ENCODE data around the gene DNAJC5. TPM values are rescaled to one million over a fixed set of nuclear protein-coding genes. Genes with fewer than 3 reads are reported as not detected.

DNAJC5 gene
- total and polyA plus RNA-seq, 2 of the 8 experiments (the other 6 are each of a cell fraction or from before 2014, with no cell fraction given) = 19.2 to 31.2 TPM

DNA sequence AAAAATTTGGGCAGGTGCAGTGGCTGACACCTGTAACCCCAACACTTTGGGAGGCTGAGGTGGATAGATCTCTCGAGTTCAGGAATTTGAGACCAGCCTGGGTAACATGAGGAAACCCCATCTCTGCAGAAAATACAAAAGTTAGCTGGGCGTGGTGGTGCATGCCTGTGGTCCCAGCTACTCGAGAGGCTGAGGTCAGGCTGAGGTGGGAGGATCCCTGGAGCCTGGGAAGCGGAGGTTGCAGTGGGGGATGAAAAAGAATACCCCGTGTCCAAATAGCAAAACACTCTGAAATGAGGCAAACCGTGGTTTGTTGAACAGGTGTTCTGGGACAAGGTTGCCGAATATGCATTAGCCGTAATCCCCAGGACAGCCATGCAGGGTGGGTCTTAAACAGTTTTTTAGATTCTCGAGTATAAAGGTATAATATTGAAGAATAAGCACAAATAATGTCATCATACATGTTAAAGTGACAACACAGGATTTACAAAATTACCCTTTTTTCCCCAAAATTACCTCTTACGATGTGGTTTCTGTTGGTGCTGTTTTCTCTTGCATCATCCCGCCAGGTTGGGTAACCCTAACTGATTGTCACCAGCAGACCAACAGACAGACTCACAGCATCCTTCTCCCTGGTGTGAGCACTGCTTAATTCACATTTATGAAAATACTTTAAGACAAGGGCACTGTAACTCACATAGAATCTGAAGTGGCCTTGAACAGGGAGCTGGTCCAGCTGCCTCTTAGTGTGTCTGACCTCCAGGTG, 9.1 kb downstream of the DNAJC5 start:
- ChIA-PET CTCF (ENCODE audit: partially characterized antibody) (interaction anchor here (1.0 to 6.0 kb wide), 6 partner anchors 7 to 365 kb away, joined by 3 to 34 read pairs (median 3); partner anchors contain the start of gene PRPF6), POLR2A (ENCODE audit: partially characterized antibody) (interaction anchor here (0.6 to 1.0 kb wide), 2 partner anchors 39 to 71 kb away, joined by 3 read pairs; partner anchors contain the start of gene TPD52L2)
- no peaks in the 10 kb centered on the region for H3K9me3 ChIP-seq (ENCODE audit: insufficient read depth in 2 of 2, low read depth in 1 of 2, low read length in 1 of 2)
- no peak overlapping the region for H2BK20ac ChIP-seq (ENCODE audit: low read length)
- H4K8ac ChIP-seq (ENCODE audit: extremely low read depth, insufficient read depth, low read length) = no peak overlapping the region
- H2BK12ac ChIP-seq (ENCODE audit: low read depth, low read length) = no peak overlapping the region
- H3K9ac ChIP-seq (replicated peaks in 1 of 4; ENCODE audit: extremely low read depth in 1 of 4, low read depth in 3 of 4, low read length in 3 of 4) = no peak overlapping the region
- no peaks in the 10 kb centered on the region for H3K23me2 ChIP-seq (ENCODE audit: low read depth, low read length)
- no peak overlapping the region for H2AFZ ChIP-seq (ENCODE audit: low read length)
- no peak overlapping the region for H3K4me3 ChIP-seq (ENCODE audit: extremely low read depth in 1 of 4, insufficient read depth in 2 of 4, low read depth in 3 of 4, low read length in 4 of 4)
- no peaks in the 10 kb centered on the region for H3K4me1 ChIP-seq (replicated peaks in 1 of 4; ENCODE audit: control insufficient read depth in 3 of 4, insufficient read depth in 4 of 4, low read length in 3 of 4)
- H2AK5ac ChIP-seq (ENCODE audit: low read depth, low read length) = no peak overlapping the region
- 91% methylated on average over 11 of the region's 11 CpGs; no CpG with 5 or more reads in 1 of the 2 experiments for WGBS, 2 experiments (ENCODE audit: extremely low coverage in 1 of 2, insufficient coverage in 1 of 2, insufficient read length in 1 of 2, insufficient replicate concordance in 2 of 2, low coverage in 1 of 2, low lambda C conversion rate in 2 of 2, missing lambda C conversion rate in 1 of 2)
- FAIRE-seq (no peak), DNase-seq (ENCODE audit: low read depth in 1 of 2, low spot score in 2 of 2) (no peak)
- no peak overlapping the region for H3K27ac ChIP-seq (ENCODE audit: low read depth, low read length)
- H3K27me3 ChIP-seq (replicated peaks in 1 of 4; ENCODE audit: control insufficient read depth in 3 of 4, extremely low read depth in 1 of 4, insufficient read depth in 3 of 4, low read length in 3 of 4) = no peaks in the 10 kb centered on the region
- H2BK15ac ChIP-seq (ENCODE audit: low read length) = no peak overlapping the region
- no peak overlapping the region for H3K56ac ChIP-seq (replicated peaks; ENCODE audit: insufficient read length, low read depth, low read length)
- H4K91ac ChIP-seq (replicated peaks; ENCODE audit: insufficient read length, low read length) = no peak overlapping the region
- H3K4ac ChIP-seq (replicated peaks; ENCODE audit: insufficient read length, low read depth, low read length) = no peak overlapping the region
- no peak overlapping the region for H3K18ac ChIP-seq (ENCODE audit: extremely low read depth, low read length)
- no peak overlapping the region for H3K23ac ChIP-seq (ENCODE audit: insufficient read length)
- H4K5ac ChIP-seq (ENCODE audit: insufficient read length, low read depth, low read length) = no peak overlapping the region
- H4K20me1 ChIP-seq (replicated peaks in 1 of 2; ENCODE audit: control insufficient read depth in 1 of 2, insufficient read depth in 2 of 2, low read length in 2 of 2) = peaks cover 0 to 6% of the 10 kb centered on the region in 2 experiments
- H2BK5ac ChIP-seq (ENCODE audit: low read depth, low read length) = no peak overlapping the region
- H3K14ac ChIP-seq (ENCODE audit: insufficient read length) = no peak overlapping the region
- H3K79me1 ChIP-seq (ENCODE audit: low read depth, low read length) = peaks cover 16% of the 10 kb centered on the region
- no peaks in the 10 kb centered on the region for H3K36me3 ChIP-seq (ENCODE audit: control insufficient read depth in 2 of 4, insufficient read depth in 4 of 4, low read length in 3 of 4)
- H3K4me2 ChIP-seq (ENCODE audit: insufficient read depth in 1 of 2, low read depth in 2 of 2, low read length in 2 of 2) = no peak overlapping the region
- H2BK120ac ChIP-seq (replicated peaks; ENCODE audit: low read depth, low read length) = no peak overlapping the region
- H3K79me2 ChIP-seq (ENCODE audit: control insufficient read depth in 1 of 2, insufficient read depth in 2 of 2, low read length in 2 of 2) = peaks cover 0 to 38% of the 10 kb centered on the region in 2 experiments; a peak in 2 of 4 replicates
- TF ChIP-seq JUND (IDR thresholded peaks at IDR 0.05; ENCODE audit: low read length) = no peak
- TF ChIP-seq EGR1 (IDR thresholded peaks at IDR 0.05; ENCODE audit: borderline replicate concordance, low read depth, low read length) = no peak
- no peak for TF ChIP-seq SIX5 (IDR thresholded peaks at IDR 0.05; ENCODE audit: low read depth, low read length)
- no peak for TF ChIP-seq BACH1 (IDR thresholded peaks at IDR 0.05; ENCODE audit: low read length)
- no peak for TF ChIP-seq EZH2 (IDR thresholded peaks at IDR 0.05; ENCODE audit: low read depth, low read length, severe bottlenecking)
- no peak for TF ChIP-seq SP2 (IDR thresholded peaks at IDR 0.05; ENCODE audit: low read length)
- TF ChIP-seq SUZ12 (IDR thresholded peaks at IDR 0.05; ENCODE audit: low read length) = no peak
- TF ChIP-seq CEBPB (IDR thresholded peaks at IDR 0.05; ENCODE audit: low read depth, low read length) = no peak
- no peak for TF ChIP-seq POLR2A (IDR thresholded peaks at IDR 0.05; ENCODE audit: control extremely low read depth in 1 of 2, low read depth in 2 of 2, low read length in 2 of 2)
- no peak for TF ChIP-seq JUN (IDR thresholded peaks at IDR 0.05; ENCODE audit: low read depth, low read length)
- no peak for TF ChIP-seq RXRA (IDR thresholded peaks at IDR 0.05; ENCODE audit: insufficient read depth, low read depth, low read length)
- TF ChIP-seq TAF7 (optimal IDR thresholded peaks at IDR 0.05; ENCODE audit: borderline replicate concordance, low read depth, low read length) = no peak
- no peak for TF ChIP-seq RFX5 (IDR thresholded peaks at IDR 0.05; ENCODE audit: borderline replicate concordance, low read depth, low read length)

Measured in H1 (cell line).